Neural progenitor cell (in vitro differentiated cells): Measurements from ENCODE around the gene NTPCR.

Experiments used
- CTCF ChIP-seq: fragments of 200-600 bp; sonication (generic); IDR thresholded peaks from 2 replicates; pipeline ENCODE4 v1.5.1; 2017; ENCODE audit warnings: antibody characterized with exemption, mild to moderate bottlenecking
- EZH2 ChIP-seq: fragments of 200-600 bp; sonication (generic); IDR thresholded peaks from 2 replicates; pipeline ENCODE4 v1.6.1; 2017; ENCODE audit warnings: antibody characterized with exemption, mild to moderate bottlenecking, moderate library complexity

- TF ChIP-seq CTCF (no peak), EZH2 (no peak)
These were observed 40.8 kb downstream of the NTPCR start for GRCh38 chr1:232991238-232991637.
